SK-N-SH treated with all-trans-retinoic acid at 6 μM for 48 hours (cell line): ENCODE results near the gene ANXA5.

Experiments used
- ATAC-seq: fragments of 200-7000 bp; cut with Tn5 transposase; 3 replicates; pipeline ENCODE4 v1.9.1; 2020; ENCODE audit warnings: mild to moderate bottlenecking, moderate library complexity
- ARNTL ChIP-seq: fragments of 450-650 bp; formaldehyde crosslinking; IDR thresholded peaks from 2 replicates; pipeline ENCODE4 v1.5.0; 2020; ENCODE audit warnings: low read depth, mild to moderate bottlenecking, moderate library complexity, borderline replicate concordance
- BACH2 ChIP-seq: fragments of 250-450 bp; sonication (Bioruptor Pico); IDR thresholded peaks from 2 replicates; pipeline ENCODE4 v1.9.0; 2021; ENCODE audit warnings: mild to moderate bottlenecking, borderline replicate concordance
- CSDC2 ChIP-seq: fragments of 250-450 bp; sonication (Bioruptor Pico); IDR thresholded peaks from 2 replicates; pipeline ENCODE4 v1.5.0; 2020; ENCODE audit warnings: mild to moderate bottlenecking, moderate library complexity
- CSRNP3 ChIP-seq: fragments of 250-450 bp; sonication (Bioruptor Pico); IDR thresholded peaks from 2 replicates; pipeline ENCODE4 v1.5.1; 2021; ENCODE audit warnings: mild to moderate bottlenecking, moderate library complexity
- ESRRG ChIP-seq: fragments of 250-450 bp; sonication (Bioruptor Pico); IDR thresholded peaks from 2 replicates; pipeline ENCODE4 v1.6.1; 2021; ENCODE audit warnings: mild to moderate bottlenecking
- OSR1 ChIP-seq: fragments of 250-450 bp; sonication (Bioruptor Pico); IDR thresholded peaks from 2 replicates; pipeline ENCODE4 v1.8.0; 2022; ENCODE audit warnings: moderate library complexity, mild to moderate bottlenecking, inconsistent platforms
- PPARA ChIP-seq: fragments of 250-450 bp; sonication (Bioruptor Pico); IDR thresholded peaks from 2 replicates; pipeline ENCODE4 v1.5.0; 2020; ENCODE audit warnings: mild to moderate bottlenecking, borderline replicate concordance
- SNAI2 ChIP-seq: fragments of 250-450 bp; sonication (Bioruptor Pico); IDR thresholded peaks from 2 replicates; pipeline ENCODE4 v1.5.0; 2020; ENCODE audit warnings: mild to moderate bottlenecking, moderate library complexity
- TCF4 ChIP-seq: fragments of 250-450 bp; sonication (Bioruptor Pico); IDR thresholded peaks from 2 replicates; pipeline ENCODE4 v1.8.0; 2021; ENCODE audit warnings: mild to moderate bottlenecking, moderate library complexity, borderline replicate concordance
- TOX ChIP-seq: fragments of 250-450 bp; sonication (Bioruptor Pico); IDR thresholded peaks from 2 replicates; pipeline ENCODE4 v1.8.0; 2021; ENCODE audit warnings: mild to moderate bottlenecking, moderate library complexity, borderline replicate concordance
- TSHZ2 ChIP-seq: fragments of 250-450 bp; sonication (Bioruptor Pico); IDR thresholded peaks from 2 replicates; pipeline ENCODE4 v1.5.0; 2020; ENCODE audit warnings: mild to moderate bottlenecking, moderate library complexity
- ZFP3 ChIP-seq: fragments of 250-450 bp; sonication (Bioruptor Pico); IDR thresholded peaks from 2 replicates; pipeline ENCODE4 v1.5.0; 2020; ENCODE audit warnings: mild to moderate bottlenecking, moderate library complexity
- ZNF565 ChIP-seq: fragments of 450-650 bp; formaldehyde crosslinking; conservative IDR thresholded peaks from 2 replicates; pipeline ENCODE4 v1.5.0; 2020; ENCODE audit warnings: low read depth, mild to moderate bottlenecking, moderate library complexity
- ZNF8 ChIP-seq: fragments of 450-650 bp; formaldehyde crosslinking; IDR thresholded peaks from 2 replicates; pipeline ENCODE4 v1.5.0; 2020; ENCODE audit warnings: mild to moderate bottlenecking, moderate library complexity
- TF ChIP-seq, protein P1 (sequence below): fragments of 250-450 bp; sonication (Bioruptor Pico); IDR thresholded peaks from 2 replicates; pipeline ENCODE4 v1.5.1; 2020; ENCODE audit warnings: low read depth, mild to moderate bottlenecking, moderate library complexity
- TF ChIP-seq, protein P2 (sequence below): fragments of 250-450 bp; sonication (Bioruptor Pico); IDR thresholded peaks from 2 replicates; pipeline ENCODE4 v1.8.0; 2021; ENCODE audit warnings: low read depth, mild to moderate bottlenecking, moderate library complexity, borderline replicate concordance

Gene ANXA5

GRCh38 chr4:121696170-121696580, 605 bp downstream of the ANXA5 start (continued):
- TF ChIP-seq, protein P1, sequence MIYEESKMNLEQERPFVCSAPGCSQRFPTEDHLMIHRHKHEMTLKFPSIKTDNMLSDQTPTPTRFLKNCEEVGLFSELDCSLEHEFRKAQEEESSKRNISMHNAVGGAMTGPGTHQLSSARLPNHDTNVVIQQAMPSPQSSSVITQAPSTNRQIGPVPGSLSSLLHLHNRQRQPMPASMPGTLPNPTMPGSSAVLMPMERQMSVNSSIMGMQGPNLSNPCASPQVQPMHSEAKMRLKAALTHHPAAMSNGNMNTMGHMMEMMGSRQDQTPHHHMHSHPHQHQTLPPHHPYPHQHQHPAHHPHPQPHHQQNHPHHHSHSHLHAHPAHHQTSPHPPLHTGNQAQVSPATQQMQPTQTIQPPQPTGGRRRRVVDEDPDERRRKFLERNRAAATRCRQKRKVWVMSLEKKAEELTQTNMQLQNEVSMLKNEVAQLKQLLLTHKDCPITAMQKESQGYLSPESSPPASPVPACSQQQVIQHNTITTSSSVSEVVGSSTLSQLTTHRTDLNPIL = no peak
- TF ChIP-seq TSHZ2 (CRISPR knock-in tag) (no peak), BACH2 (CRISPR knock-in tag) (no peak), ARNTL (CRISPR knock-in tag) (no peak)
- TF ChIP-seq, all 23 proteins: peak for 0

GRCh38 chr4:121693886-121694285, 2.9 kb downstream of the ANXA5 start:
- ATAC-seq = no peak

More at GRCh38 chr4:121693886-121694285, 2.9 kb downstream of the ANXA5 start:
- TF ChIP-seq CSRNP3 (CRISPR knock-in tag) = no peak
- no peak for TF ChIP-seq TOX (CRISPR knock-in tag)
- TF ChIP-seq, protein P1 = no peak
- TF ChIP-seq TCF4 (CRISPR knock-in tag) = no peak
- no peak for TF ChIP-seq CSDC2
- no peak for TF ChIP-seq TSHZ2 (CRISPR knock-in tag)
- no peak for TF ChIP-seq BACH2 (CRISPR knock-in tag)
- no peak for TF ChIP-seq ZFP3 (CRISPR knock-in tag)
- TF ChIP-seq ESRRG = no peak
- no peak for TF ChIP-seq ZNF565 (CRISPR knock-in tag)
- no peak for TF ChIP-seq SNAI2
- TF ChIP-seq PPARA (CRISPR knock-in tag) = no peak
- TF ChIP-seq, protein P2, sequence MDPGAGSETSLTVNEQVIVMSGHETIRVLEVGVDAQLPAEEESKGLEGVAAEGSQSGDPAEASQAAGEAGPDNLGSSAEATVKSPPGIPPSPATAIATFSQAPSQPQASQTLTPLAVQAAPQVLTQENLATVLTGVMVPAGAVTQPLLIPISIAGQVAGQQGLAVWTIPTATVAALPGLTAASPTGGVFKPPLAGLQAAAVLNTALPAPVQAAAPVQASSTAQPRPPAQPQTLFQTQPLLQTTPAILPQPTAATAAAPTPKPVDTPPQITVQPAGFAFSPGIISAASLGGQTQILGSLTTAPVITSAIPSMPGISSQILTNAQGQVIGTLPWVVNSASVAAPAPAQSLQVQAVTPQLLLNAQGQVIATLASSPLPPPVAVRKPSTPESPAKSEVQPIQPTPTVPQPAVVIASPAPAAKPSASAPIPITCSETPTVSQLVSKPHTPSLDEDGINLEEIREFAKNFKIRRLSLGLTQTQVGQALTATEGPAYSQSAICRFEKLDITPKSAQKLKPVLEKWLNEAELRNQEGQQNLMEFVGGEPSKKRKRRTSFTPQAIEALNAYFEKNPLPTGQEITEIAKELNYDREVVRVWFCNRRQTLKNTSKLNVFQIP (CRISPR knock-in tag) = no peak
- no peak for TF ChIP-seq OSR1
- no peak for TF ChIP-seq ARNTL (CRISPR knock-in tag)
- no peak for TF ChIP-seq ZNF8 (CRISPR knock-in tag)
